Measurements from ENCODE around the gene ANKRD36B. TPM values are rescaled to one million over a fixed set of nuclear protein-coding genes. Genes with fewer than 3 reads are reported as not detected.
A peak's percentile ranks its signal among the peaks of the same experiment; 100 is the strongest.
"Not testable (repeated sequence)": the region's sequence is repeated elsewhere in the genome, so short reads cannot be mapped to it uniquely, and the experiment has no call there.

Gene ANKRD36B
- total RNA-seq (2014; rRNA removed), result 18.7 and 19.8 TPM in 2 replicates
- 1.4 TPM for polyA plus RNA-seq (2012)

- DNase-seq (ENCODE audit: low read depth), result peak; percentile 70
Observed at GRCh38 chr2:97589598-97590510, at the start of gene ANKRD36B. ANKRD36B (minus strand) TSS chr2:97589877; CDS start chr2:97589685, 192 bp downstream.

DNA sequence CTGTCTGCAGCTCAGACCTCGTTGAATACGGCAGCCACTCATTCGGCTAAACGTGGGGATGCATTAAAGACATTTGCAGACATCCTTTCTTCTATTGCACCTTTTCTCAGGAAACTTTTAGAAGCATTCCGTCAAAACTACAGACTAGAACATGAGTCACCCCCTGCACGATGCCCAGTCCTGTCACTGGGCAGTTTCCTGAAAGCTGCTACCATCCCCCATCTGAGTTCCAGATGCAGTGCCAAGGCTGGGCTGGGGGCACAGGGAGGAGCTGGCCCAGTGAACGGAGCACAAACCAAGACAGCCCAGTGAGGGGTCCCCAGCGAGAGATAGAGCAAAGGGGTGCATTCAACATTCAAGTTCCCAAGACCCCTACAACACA is 36.4 kb upstream of the ANKRD36B start:
- not testable (repeated sequence) for DNase-seq (ENCODE audit: low read depth)

GRCh38 chr2:97625354-97626048 is 35.8 kb upstream of the ANKRD36B start:
- not testable (repeated sequence) for DNase-seq (ENCODE audit: low read depth)

- DNase-seq (ENCODE audit: low read depth), result not testable (repeated sequence)
Observed at GRCh38 chr2:97622976-97623375, 33.3 kb upstream of the ANKRD36B start.

GRCh38 chr2:97620492-97620891 is 30.8 kb upstream of the ANKRD36B start:
- not testable (repeated sequence) for DNase-seq (ENCODE audit: low read depth)

- DNase-seq (ENCODE audit: low read depth), result peak; percentile 60
Observed at GRCh38 chr2:97618939-97619827, 29.5 kb upstream of the ANKRD36B start.

- no peak for DNase-seq (ENCODE audit: low read depth)
Observed at GRCh38 chr2:97617911-97618310, 28.2 kb upstream of the ANKRD36B start.

DNA sequence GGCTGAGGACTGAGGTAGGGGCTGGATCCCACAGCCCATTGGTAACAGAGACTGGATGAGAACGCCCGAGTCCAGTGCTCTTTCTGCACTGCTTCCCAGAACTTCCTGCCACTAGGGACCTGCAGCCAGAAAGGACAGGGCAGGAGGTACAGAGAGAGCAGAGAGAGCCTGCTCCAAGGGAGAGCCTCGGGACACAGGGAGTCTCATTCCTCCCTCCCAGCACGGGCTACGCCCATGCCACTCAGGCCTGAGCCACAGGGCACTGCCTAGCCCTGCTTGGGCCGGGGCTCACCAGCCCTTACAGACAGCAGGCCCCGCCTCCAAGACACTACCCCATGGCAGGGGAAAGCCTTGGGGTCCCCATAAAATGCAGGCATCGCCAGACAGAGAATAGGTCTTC is 26.1 kb upstream of the ANKRD36B start:
- not testable (repeated sequence) for DNase-seq (ENCODE audit: low read depth)

GRCh38 chr2:97611895-97612294 is 22.2 kb upstream of the ANKRD36B start:
- DNase-seq (ENCODE audit: low read depth), result not testable (repeated sequence)

DNA sequence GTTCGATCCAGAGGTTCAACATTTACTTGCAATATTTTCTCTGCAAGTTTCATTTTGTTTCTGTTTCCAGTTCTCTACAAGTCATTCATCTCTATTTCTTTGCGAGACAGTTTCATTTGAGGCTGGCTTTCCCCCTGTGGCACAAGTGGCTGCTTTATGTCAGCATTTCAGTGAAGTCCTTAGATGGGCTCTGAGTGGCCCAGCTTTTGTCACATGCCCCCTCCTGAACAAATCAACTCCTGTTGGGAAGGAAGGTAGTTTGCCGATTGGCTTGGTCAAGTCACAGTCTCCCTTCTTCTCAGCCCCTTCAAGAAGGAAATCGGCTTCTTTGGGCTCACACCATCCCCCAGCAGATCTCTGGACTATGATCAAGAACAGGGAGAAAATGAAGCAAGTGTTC is 19.1 kb upstream of the ANKRD36B start:
- DNase-seq (ENCODE audit: low read depth), result not testable (repeated sequence)

GRCh38 chr2:97605524-97606339 is 16.1 kb upstream of the ANKRD36B start:
- DNase-seq (ENCODE audit: low read depth), result not testable (repeated sequence)

DNA sequence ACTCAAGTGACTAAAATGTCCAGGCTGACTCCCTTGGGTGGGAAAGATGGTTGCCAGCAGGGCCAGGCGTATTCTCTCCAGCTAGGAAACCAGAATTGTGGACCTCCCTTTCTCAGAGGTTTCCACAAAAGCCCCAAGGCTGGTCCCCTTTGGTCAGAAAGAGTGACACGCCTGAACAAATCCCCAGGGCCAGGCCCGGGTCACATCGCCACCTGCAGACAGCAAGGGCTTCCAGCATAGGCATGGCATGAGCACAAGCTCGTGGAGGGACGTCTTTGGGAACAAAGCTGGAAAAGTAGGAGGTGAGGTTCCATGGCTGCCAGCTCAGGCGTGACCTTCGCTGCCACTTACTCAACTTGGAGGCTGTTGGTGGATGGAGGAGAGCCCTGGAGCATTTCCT is 15.4 kb upstream of the ANKRD36B start:
- not testable (repeated sequence) for DNase-seq (ENCODE audit: low read depth)

- DNase-seq (ENCODE audit: low read depth), result not testable (repeated sequence)
Observed at GRCh38 chr2:97601537-97601936, 11.9 kb upstream of the ANKRD36B start.

DNA sequence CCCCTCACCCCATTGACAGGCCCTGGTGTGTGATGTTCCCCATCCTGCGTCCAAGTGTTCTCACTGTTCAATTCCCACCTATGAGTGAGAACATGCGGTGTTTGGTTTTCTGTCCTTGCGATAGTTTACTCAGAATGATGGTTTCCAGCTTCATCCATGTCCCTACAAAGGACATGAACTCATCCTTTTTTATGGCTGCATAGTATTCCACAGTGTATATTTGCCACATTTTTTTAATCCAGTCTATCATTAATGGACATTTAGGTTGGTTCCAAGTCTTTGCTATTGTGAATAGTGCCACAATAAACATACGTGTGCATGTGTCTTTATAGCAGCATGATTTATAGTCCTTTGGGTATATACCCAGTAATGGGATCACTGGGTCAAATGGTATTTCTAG is 6.5 kb upstream of the ANKRD36B start:
- not testable (repeated sequence) for DNase-seq (ENCODE audit: low read depth)

- not testable (repeated sequence) for DNase-seq (ENCODE audit: low read depth)
Observed at GRCh38 chr2:97593520-97593919, 3.8 kb upstream of the ANKRD36B start.

DNA sequence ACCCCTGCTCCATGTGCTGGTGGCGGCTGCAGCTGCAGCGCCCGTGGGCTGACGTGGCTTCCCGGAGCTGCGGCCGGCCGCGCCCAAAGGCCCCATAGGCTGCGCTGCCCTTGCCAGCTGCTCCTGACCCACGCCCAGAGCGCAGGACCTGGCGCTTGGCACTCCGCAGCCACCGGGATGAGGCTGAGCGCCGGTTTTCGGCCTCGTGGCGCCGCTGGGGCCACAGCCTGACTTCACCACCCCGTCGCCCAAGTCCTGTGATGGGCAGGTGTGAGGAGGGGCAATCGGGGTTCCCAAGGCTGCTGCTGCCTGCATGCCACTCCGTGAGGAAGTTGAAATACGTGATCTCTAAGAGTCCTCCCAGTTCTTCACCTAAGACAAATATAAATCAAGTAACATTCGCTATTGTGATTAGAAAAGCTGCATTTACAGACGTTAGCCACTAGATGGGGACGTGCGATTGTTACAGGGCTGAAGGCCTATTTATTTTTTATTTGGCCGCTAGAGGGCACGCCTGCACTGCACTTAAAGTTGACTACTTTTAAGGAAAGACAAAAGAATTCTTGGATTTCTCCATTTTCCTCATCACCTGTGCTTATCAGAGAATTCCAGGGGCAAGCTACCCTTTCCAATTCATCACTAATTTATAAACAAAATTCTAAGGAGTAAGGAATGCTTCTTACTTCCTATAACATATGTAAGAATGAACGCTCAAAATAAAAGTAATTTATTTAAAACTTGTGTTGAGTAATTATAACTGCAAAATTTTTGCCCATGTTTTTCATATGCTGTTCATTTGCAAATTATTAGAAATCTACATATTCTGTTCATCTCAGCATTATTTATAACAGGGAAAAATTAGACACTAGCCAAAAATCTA is 1.1 kb upstream of the ANKRD36B start:
- DNase-seq (ENCODE audit: low read depth), result peak; percentile 79

GRCh38 chr2:97589257-97589597 is 450 bp downstream of the ANKRD36B start:
- DNase-seq (ENCODE audit: low read depth), result not testable (repeated sequence)

DNA sequence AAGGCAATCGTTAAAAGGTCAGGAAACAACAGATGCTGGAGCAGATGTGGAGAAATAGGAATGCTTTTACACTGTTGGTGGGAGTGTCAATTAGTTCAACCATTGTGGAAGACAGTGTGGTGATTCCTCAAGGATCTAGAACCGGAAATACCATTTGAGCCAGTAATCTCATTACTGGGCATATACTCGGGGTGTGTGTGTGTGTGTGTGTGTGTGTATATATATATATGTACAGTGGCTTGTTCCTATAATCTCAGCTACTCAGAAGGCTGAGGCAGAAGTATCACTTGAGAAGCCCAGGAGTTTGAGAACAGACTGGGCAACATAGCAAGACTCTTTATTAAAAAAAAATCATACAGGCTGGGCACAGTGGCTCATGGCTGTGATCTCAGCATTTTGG is 24.0 kb downstream of the ANKRD36B start:
- not testable (repeated sequence) for DNase-seq (ENCODE audit: low read depth)

DNA sequence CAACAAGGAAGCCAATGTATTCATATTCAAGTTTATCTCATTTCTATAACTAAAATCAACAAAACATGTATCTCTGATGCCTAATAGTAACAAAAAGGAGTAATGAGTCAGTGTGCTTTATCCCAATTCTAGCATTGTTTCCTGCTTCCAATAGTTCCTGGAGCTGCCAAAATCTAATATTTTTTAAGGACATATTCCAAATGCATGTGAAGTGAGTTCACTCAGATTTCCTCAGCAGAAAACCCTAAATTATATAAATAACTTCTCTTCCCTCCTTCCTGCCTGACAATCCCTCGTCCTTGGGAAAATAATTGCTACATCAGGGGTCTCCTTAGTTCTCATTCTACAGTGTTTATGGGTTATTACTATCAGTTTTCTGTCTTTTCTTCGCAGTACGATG is 37.3 kb downstream of the ANKRD36B start:
- DNase-seq (ENCODE audit: low read depth), result not testable (repeated sequence)

DNA sequence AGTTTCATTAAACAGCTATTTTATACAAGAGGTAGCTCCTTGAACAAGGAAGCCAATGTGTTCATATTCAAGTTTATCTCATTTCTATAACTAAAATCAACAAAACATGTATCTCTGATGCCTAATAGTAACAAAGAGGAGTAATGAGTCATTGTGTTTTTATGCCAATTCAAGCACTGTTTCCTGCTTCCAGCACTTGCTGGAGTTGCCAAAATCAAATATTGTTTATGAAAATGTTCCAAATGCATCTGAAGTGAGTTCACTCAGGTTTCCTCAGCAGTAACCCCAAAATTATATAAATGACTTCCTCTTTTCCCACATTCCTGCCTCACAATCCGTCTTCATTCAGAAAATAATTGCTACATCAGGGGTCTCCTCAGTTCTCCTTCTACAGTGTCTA is 39.2 kb downstream of the ANKRD36B start:
- DNase-seq (ENCODE audit: low read depth), result peak; percentile 24

Data from LHCN-M2 (cell line).